Superior temporal gyrus (tissue), 1 donor: ENCODE data around the gene PACSIN1.

Source experiments
- DNase-seq: peaks from one replicate; pipeline ENCODE4 v3.0.0-alpha.2; 2016; ENCODE audit errors: extremely low spot score

Gene PACSIN1

GRCh38 chr6:34562350-34562749, 96.5 kb downstream of the PACSIN1 start:
- DNase-seq, result no peak

- DNase-seq, result no peak
Observed at GRCh38 chr6:34562861-34563512, 97.1 kb downstream of the PACSIN1 start.

- no peak for DNase-seq
Observed at GRCh38 chr6:34563513-34563870, 97.6 kb downstream of the PACSIN1 start.

- DNase-seq, result no peak
Observed at GRCh38 chr6:34564181-34564580, 98.3 kb downstream of the PACSIN1 start.

GRCh38 chr6:34565722-34566137, 99.9 kb downstream of the PACSIN1 start:
- no peak for DNase-seq

- no peak for DNase-seq
Observed at GRCh38 chr6:34566830-34567546, 101.1 kb downstream of the PACSIN1 start.

GRCh38 chr6:34568341-34569201, 102.7 kb downstream of the PACSIN1 start:
- DNase-seq, result no peak

GRCh38 chr6:34569361-34569973, 103.6 kb downstream of the PACSIN1 start:
- DNase-seq, result no peak

- no peak for DNase-seq
Observed at GRCh38 chr6:34570066-34570833, 104.4 kb downstream of the PACSIN1 start.

- DNase-seq, result no peak
Observed at GRCh38 chr6:34571388-34571787, 105.5 kb downstream of the PACSIN1 start.

- DNase-seq, result no peak
Observed at GRCh38 chr6:34572021-34572420, 106.1 kb downstream of the PACSIN1 start.

- no peak for DNase-seq
Observed at GRCh38 chr6:34572585-34572984, 106.7 kb downstream of the PACSIN1 start.

- no peak for DNase-seq
Observed at GRCh38 chr6:34573567-34574183, 107.8 kb downstream of the PACSIN1 start.

- DNase-seq, result no peak
Observed at GRCh38 chr6:34574647-34575293, 108.9 kb downstream of the PACSIN1 start.

GRCh38 chr6:34575326-34575725, 109.5 kb downstream of the PACSIN1 start:
- no peak for DNase-seq

- DNase-seq, result no peak
Observed at GRCh38 chr6:34576286-34576955, 110.5 kb downstream of the PACSIN1 start.

GRCh38 chr6:34578445-34579262, 112.8 kb downstream of the PACSIN1 start:
- no peak for DNase-seq

- no peak for DNase-seq
Observed at GRCh38 chr6:34580707-34581560, 115.1 kb downstream of the PACSIN1 start.
